Ovary (tissue), 9 donors: ENCODE measurements around the gene PLK4. TPM values are rescaled to one million over a fixed set of nuclear protein-coding genes. Genes with fewer than 3 reads are reported as not detected.

Experiments used
- DNase-seq, 5 donors: peaks; one replicate each; pipeline ENCODE4 v3.0.0-alpha.2; 2019 to 2020
- H3K27ac ChIP-seq, 2 donors: fragments of 200-600 bp; one replicate each; pipeline versions ENCODE4 v1.5.1 to v1.8.0; 2019 to 2022
- H3K27me3 ChIP-seq: fragments of 200-600 bp; one replicate; pipeline ENCODE4 v1.8.0; 2022
- H3K36me3 ChIP-seq: fragments of 200-600 bp; sonication (generic); one replicate; pipeline ENCODE4 v1.5.1; 2019
- H3K4me1 ChIP-seq: one replicate; pipeline ENCODE4 v1.8.1; 2013; ENCODE audit warnings: mild to moderate bottlenecking, moderate library complexity; ENCODE audit not compliant: insufficient read depth
- H3K4me3 ChIP-seq: fragments of 200-600 bp; sonication (generic); one replicate; pipeline ENCODE4 v1.5.1; 2017
- H3K9me3 ChIP-seq, 2 donors: fragments of 200-600 bp in 1 of 2; sonication (generic) in 1 of 2; one replicate each; pipeline versions ENCODE4 v1.5.1 to v1.8.1; 2013 to 2019; ENCODE audit warnings: mild to moderate bottlenecking in 1 of 2, moderate library complexity in 1 of 2
- CTCF ChIP-seq, 3 donors: fragments of 450-650 bp in 2 of 3; fragments of 200-600 bp in 1 of 3; IDR thresholded peaks; one replicate each; pipeline versions ENCODE4 v1.5.1 to v1.8.0; 2016 to 2022; ENCODE audit warnings: antibody characterized with exemption in 3 of 3, mild to moderate bottlenecking in 1 of 3
- EP300 ChIP-seq: sonication (generic); formaldehyde crosslinking; IDR thresholded peaks from one replicate; pipeline ENCODE4 v1.6.1; 2017; ENCODE audit warnings: antibody characterized with exemption
- POLR2A ChIP-seq: fragments of 450-650 bp; IDR thresholded peaks from one replicate; pipeline ENCODE4 v1.6.1; 2017; ENCODE audit warnings: antibody characterized with exemption, mild to moderate bottlenecking, moderate library complexity
- WGBS, 3 donors: extraction: QIAGEN DNeasy Blood & Tissue Kit in 1 of 3; methylation state at CpG; one replicate each; pipeline versions ENCODE4 v1.1.5 to v1.1.7; 2013 to 2017; 5-methylcytosine and 5-hydroxymethylcytosine counted together
- intact Hi-C, 4 donors: fragments of 100-400 bp; cut with DNase I; formaldehyde crosslinking; loops; one replicate each; pipeline versions ENCODE4 v1.11.0 to v1.15.1; 2022 to 2023
- polyA plus RNA-seq, 2 donors: library from polyadenylated mRNA; stranded (reverse); fragments of 200-250 nt in 1 of 2; fragments of 350-450 nt in 1 of 2; fragmentation: Illumina TruSeq in 1 of 2; extraction: RNeasy Lipid Tissue Mini Kit (QIAGEN cat#74804) in 1 of 2; gene quantifications; one replicate each; pipeline ENCODE4 v1.2.3, GENCODE V29; 2013 to 2014
- total RNA-seq, 7 donors: library from RNA; depleted of rRNA in 2 of 7; stranded (reverse); fragments of >200 nt in 2 of 7; fragmentation: NEBNext Ultra II Directional in 3 of 7; extraction: Animal tissue kit (Norgen Biotek cat#: 25700) in 3 of 7; gene quantifications; one replicate each; pipeline versions ENCODE4 v1.1.0 to v1.2.4, GENCODE V29; 2016 to 2023
- donor health status: DM: no; HTN: no; CAD: no; lungs with moderate emphysema.
- donor health status: DM: no; HTN: no; CAD: no.
- donor health status: Bipolar disorder and iron deficiency.
- donor health status: DM: yes; HTN: yes; CAD: no.
- donor health status: DM: no; HTN: no; CAD: no.
- donor health status: DM: yes; HTN: yes; CAD: no.

PLK4 gene
- total and polyA plus RNA-seq, 9 donors = 0.48 to 4.4 (median 1.8) TPM

DNA sequence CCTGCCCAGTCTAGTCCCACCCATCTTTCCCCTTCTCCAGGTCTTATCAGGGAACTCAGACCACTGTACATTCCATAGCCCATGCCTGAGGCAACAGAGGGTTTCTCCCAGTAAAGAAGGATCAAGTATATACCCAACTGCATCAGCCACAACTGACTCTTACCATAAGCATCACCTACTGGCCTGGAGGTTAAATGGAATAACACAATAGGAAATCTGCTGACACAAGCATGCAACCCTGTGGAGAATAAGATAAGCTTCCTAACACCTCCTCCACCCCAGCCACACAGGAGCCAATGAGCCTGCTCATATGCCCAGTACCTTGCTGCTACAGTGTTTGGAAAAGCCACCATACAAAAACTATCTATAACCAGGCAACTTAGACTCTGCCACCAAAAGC, 34.6 kb upstream of the PLK4 start:
- Histone ChIP-seq H3K27ac (no peak overlapping the region), H3K4me3 (no peak overlapping the region), H3K4me1 (no peaks in the 10 kb centered on the region), H3K36me3 (no peaks in the 10 kb centered on the region), H3K9me3 (no peaks in the 10 kb centered on the region), H3K27me3 (no peaks in the 10 kb centered on the region)
- no peak for DNase-seq
- intact Hi-C loops = no loop called here
- TF ChIP-seq CTCF (IDR thresholded peaks at IDR 0.05) (no peak), EP300 (no peak), POLR2A (no peak)

DNA sequence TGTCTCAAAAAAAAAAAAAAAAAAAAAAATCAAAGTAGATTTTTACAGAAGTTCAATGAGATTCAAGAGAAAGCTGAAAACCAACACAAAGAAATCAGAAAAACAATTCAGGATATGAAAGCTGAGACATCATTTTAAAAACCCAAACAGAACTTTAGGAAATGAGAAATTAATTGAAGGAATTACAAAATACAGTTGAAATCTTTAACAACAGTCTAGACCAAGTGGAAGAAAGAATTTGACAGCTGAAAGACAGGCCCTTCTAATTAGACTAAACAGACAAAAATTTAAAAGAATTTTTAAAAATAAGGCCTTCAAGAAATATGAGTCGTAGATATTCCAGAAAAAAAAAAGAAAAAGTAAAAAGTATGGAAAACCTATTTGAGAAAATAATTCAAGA, 33.9 kb upstream of the PLK4 start:
- no peak for DNase-seq
- Histone ChIP-seq H3K27ac (no peak overlapping the region), H3K27me3 (no peaks in the 10 kb centered on the region), H3K4me3 (no peak overlapping the region), H3K9me3 (no peaks in the 10 kb centered on the region), H3K36me3 (no peaks in the 10 kb centered on the region), H3K4me1 (no peaks in the 10 kb centered on the region)
- whole genome bisulfite sequencing, 3 donors = 91 to 97% (median 94%) methylated on average over 1 of the region's 1 CpG
- intact Hi-C loops = no loop called here
- TF ChIP-seq POLR2A = no peak
- TF ChIP-seq EP300 = no peak
- no peak for TF ChIP-seq CTCF (IDR thresholded peaks at IDR 0.05)

DNA sequence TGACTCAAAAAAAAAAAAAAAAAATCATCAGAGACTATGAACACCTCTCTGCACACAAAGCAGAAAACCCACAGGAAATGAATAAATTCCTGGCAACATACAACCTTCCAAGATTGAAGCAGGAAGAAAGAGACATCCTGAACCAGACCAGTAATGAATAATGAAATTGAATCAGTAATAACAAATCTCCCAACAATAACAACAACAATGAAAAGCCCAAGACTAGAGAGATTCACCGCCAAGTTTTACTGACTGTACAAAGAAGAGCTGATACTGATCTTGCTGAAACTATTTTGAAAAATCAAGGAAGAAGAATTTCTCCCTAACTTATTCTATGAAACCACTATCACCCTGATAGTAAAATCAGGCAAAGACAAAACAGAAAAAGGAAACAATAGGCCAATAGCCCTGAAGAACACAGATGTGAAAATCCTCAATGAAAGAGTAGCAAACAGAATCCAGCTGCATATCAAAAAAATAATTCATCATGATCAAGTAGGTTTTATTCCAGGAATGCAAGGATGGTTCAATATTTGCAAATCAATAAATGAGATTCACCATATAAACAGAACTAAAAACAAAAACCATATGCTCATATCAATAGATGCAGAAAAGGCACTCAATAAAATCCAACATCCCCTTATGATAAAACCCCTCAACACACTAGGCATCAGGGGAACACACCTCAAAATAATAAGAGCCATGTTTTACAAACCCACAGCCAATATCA, 31.0 kb upstream of the PLK4 start:
- DNase-seq = no peak
- no peaks in the 10 kb centered on the region for H3K27me3 ChIP-seq
- 96 to 99% (median 97%) methylated on average over 1 of the region's 1 CpG for WGBS, 3 donors
- H3K36me3 ChIP-seq = no peaks in the 10 kb centered on the region
- no peak overlapping the region for H3K4me3 ChIP-seq
- no peak for TF ChIP-seq POLR2A
- TF ChIP-seq EP300 = no peak
- no peak for TF ChIP-seq CTCF (IDR thresholded peaks at IDR 0.05)
- no peaks in the 10 kb centered on the region for H3K4me1 ChIP-seq
- intact Hi-C loops = no loop called here
- no peak overlapping the region for H3K27ac ChIP-seq
- no peaks in the 10 kb centered on the region for H3K9me3 ChIP-seq

GRCh38 chr4:127852661-127853060, 28.0 kb upstream of the PLK4 start:
- no peaks in the 10 kb centered on the region for H3K27me3 ChIP-seq
- intact Hi-C loops = no loop called here
- H3K4me1 ChIP-seq = no peaks in the 10 kb centered on the region
- DNase-seq = no peak
- no peak for TF ChIP-seq POLR2A
- no peak for TF ChIP-seq EP300
- no peak for TF ChIP-seq CTCF (IDR thresholded peaks at IDR 0.05)
- no peaks in the 10 kb centered on the region for H3K36me3 ChIP-seq
- 22 to 32% (median 29%) methylated on average over 1 of the region's 1 CpG for WGBS, 3 donors
- no peak overlapping the region for H3K27ac ChIP-seq
- H3K9me3 ChIP-seq = no peaks in the 10 kb centered on the region
- no peak overlapping the region for H3K4me3 ChIP-seq
